Embryonic facial prominence (tissue), 1 donor: ENCODE data around the gene RAD18.

Experiments used
- DNase-seq: peaks from one replicate; pipeline ENCODE4 v3.0.0-alpha.2; 2016; ENCODE audit errors: extremely low spot score

The RAD18 gene

GRCh38 chr3:8964436-8965370 lies 1.4 kb upstream of the RAD18 start:
- DNase-seq: no peak

- no peak for DNase-seq
Observed at GRCh38 chr3:8962226-8962861, 928 bp downstream of the RAD18 start.

- DNase-seq: no peak
Observed at GRCh38 chr3:8959668-8960067, 3.6 kb downstream of the RAD18 start.

- no peak for DNase-seq
Observed at GRCh38 chr3:8954938-8955763, 8.1 kb downstream of the RAD18 start.

GRCh38 chr3:8953313-8953712 lies 10.0 kb downstream of the RAD18 start:
- DNase-seq: no peak

- DNase-seq: no peak
Observed at GRCh38 chr3:8952130-8952529, 11.1 kb downstream of the RAD18 start.

- DNase-seq: no peak
Observed at GRCh38 chr3:8945890-8946600, 17.2 kb downstream of the RAD18 start.

- no peak for DNase-seq
Observed at GRCh38 chr3:8942746-8943488, 20.4 kb downstream of the RAD18 start.

GRCh38 chr3:8942115-8942514 lies 21.2 kb downstream of the RAD18 start:
- no peak for DNase-seq

GRCh38 chr3:8938021-8938420 lies 25.3 kb downstream of the RAD18 start:
- no peak for DNase-seq

GRCh38 chr3:8937064-8938020 lies 25.9 kb downstream of the RAD18 start:
- DNase-seq: no peak

GRCh38 chr3:8932507-8932906 lies 30.8 kb downstream of the RAD18 start:
- DNase-seq: no peak

GRCh38 chr3:8931342-8931741 lies 31.9 kb downstream of the RAD18 start:
- no peak for DNase-seq

GRCh38 chr3:8929860-8930259 lies 33.4 kb downstream of the RAD18 start:
- DNase-seq: no peak

- DNase-seq: no peak
Observed at GRCh38 chr3:8914491-8914890, 48.8 kb downstream of the RAD18 start.

- DNase-seq: no peak
Observed at GRCh38 chr3:8911781-8912180, 51.5 kb downstream of the RAD18 start.

GRCh38 chr3:8909160-8909559 lies 54.1 kb downstream of the RAD18 start:
- DNase-seq: no peak

- no peak for DNase-seq
Observed at GRCh38 chr3:8903191-8903590, 60.1 kb downstream of the RAD18 start.

- DNase-seq: no peak
Observed at GRCh38 chr3:8900869-8901268, 62.4 kb downstream of the RAD18 start.
